SK-N-SH treated with all-trans-retinoic acid at 6 μM for 48 hours (cell line): ENCODE results near the gene UNCX.

Experiments
- ARNTL ChIP-seq: fragments of 450-650 bp; formaldehyde crosslinking; IDR thresholded peaks from 2 replicates; pipeline ENCODE4 v1.5.0; 2020; ENCODE audit warnings: low read depth, mild to moderate bottlenecking, moderate library complexity, borderline replicate concordance
- CSDC2 ChIP-seq: fragments of 250-450 bp; sonication (Bioruptor Pico); IDR thresholded peaks from 2 replicates; pipeline ENCODE4 v1.5.0; 2020; ENCODE audit warnings: mild to moderate bottlenecking, moderate library complexity
- ESRRG ChIP-seq: fragments of 250-450 bp; sonication (Bioruptor Pico); IDR thresholded peaks from 2 replicates; pipeline ENCODE4 v1.6.1; 2021; ENCODE audit warnings: mild to moderate bottlenecking
- RARB ChIP-seq: fragments of 250-450 bp; sonication (Bioruptor Pico); IDR thresholded peaks from 2 replicates; pipeline ENCODE4 v1.8.0; 2021; ENCODE audit warnings: mild to moderate bottlenecking, moderate library complexity
- TCF4 ChIP-seq: fragments of 250-450 bp; sonication (Bioruptor Pico); IDR thresholded peaks from 2 replicates; pipeline ENCODE4 v1.8.0; 2021; ENCODE audit warnings: mild to moderate bottlenecking, moderate library complexity, borderline replicate concordance
- TOX ChIP-seq: fragments of 250-450 bp; sonication (Bioruptor Pico); IDR thresholded peaks from 2 replicates; pipeline ENCODE4 v1.8.0; 2021; ENCODE audit warnings: mild to moderate bottlenecking, moderate library complexity, borderline replicate concordance
- ZC3H10 ChIP-seq: fragments of 250-450 bp; sonication (Bioruptor Pico); IDR thresholded peaks from 2 replicates; pipeline ENCODE4 v1.5.1; 2021; ENCODE audit warnings: mild to moderate bottlenecking, moderate library complexity
- ZFP3 ChIP-seq: fragments of 250-450 bp; sonication (Bioruptor Pico); IDR thresholded peaks from 2 replicates; pipeline ENCODE4 v1.5.0; 2020; ENCODE audit warnings: mild to moderate bottlenecking, moderate library complexity
- ZFP30 ChIP-seq: fragments of 450-650 bp; formaldehyde crosslinking; IDR thresholded peaks from 2 replicates; pipeline ENCODE4 v1.5.0; 2022; ENCODE audit warnings: mild to moderate bottlenecking, moderate library complexity
- ZNF565 ChIP-seq: fragments of 450-650 bp; formaldehyde crosslinking; conservative IDR thresholded peaks from 2 replicates; pipeline ENCODE4 v1.5.0; 2020; ENCODE audit warnings: low read depth, mild to moderate bottlenecking, moderate library complexity
- ZNF70 ChIP-seq: fragments of 450-650 bp; formaldehyde crosslinking; IDR thresholded peaks from 2 replicates; pipeline ENCODE4 v1.5.0; 2020; ENCODE audit warnings: mild to moderate bottlenecking, moderate library complexity
- ZNF8 ChIP-seq: fragments of 450-650 bp; formaldehyde crosslinking; IDR thresholded peaks from 2 replicates; pipeline ENCODE4 v1.5.0; 2020; ENCODE audit warnings: mild to moderate bottlenecking, moderate library complexity
- TF ChIP-seq, protein P1 (sequence below): fragments of 250-450 bp; sonication (Bioruptor Pico); IDR thresholded peaks from 2 replicates; pipeline ENCODE4 v1.5.0; 2020; ENCODE audit warnings: mild to moderate bottlenecking, moderate library complexity

DNA sequence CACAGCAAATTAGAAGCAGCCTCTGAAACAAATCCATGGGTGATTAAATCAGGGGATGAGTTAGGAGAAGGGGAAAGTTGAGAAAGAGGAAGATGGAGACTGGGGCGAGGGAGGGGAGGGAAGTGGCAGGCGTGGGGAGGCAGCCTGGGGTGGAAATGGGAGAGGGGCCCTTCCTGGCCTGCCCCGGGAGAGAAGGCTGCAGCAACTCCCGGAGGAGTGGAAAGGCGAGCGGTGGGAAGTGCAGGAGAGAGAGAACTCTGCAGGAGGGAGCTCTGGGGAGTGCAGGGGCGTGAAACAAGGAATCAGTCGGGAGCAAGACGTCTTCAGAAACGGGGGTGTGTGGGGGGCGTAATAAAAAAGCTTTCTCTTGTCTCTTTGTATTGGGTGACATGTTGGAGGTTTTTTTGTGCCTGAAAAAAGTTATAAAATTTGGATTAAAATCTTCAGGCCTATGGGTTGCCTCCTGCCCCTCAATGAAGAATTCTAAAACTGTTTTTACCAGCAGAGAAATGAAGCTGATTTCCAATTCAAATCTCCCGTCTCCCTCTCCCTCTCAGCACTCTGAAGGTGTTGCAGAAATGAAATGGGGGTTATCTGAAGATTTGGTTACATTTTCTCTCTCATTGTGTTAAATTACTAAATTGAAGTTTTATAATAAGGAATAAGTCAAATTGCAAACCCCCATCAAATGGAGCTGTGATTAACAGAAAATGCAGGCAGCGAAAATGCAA is 4.7 kb upstream of the UNCX start:
- no peak for TF ChIP-seq TCF4 (CRISPR knock-in tag)
- TF ChIP-seq ARNTL (CRISPR knock-in tag), result no peak
- TF ChIP-seq RARB (CRISPR knock-in tag), result no peak
- TF ChIP-seq ESRRG (CRISPR knock-in tag), result no peak
- TF ChIP-seq, protein P1, sequence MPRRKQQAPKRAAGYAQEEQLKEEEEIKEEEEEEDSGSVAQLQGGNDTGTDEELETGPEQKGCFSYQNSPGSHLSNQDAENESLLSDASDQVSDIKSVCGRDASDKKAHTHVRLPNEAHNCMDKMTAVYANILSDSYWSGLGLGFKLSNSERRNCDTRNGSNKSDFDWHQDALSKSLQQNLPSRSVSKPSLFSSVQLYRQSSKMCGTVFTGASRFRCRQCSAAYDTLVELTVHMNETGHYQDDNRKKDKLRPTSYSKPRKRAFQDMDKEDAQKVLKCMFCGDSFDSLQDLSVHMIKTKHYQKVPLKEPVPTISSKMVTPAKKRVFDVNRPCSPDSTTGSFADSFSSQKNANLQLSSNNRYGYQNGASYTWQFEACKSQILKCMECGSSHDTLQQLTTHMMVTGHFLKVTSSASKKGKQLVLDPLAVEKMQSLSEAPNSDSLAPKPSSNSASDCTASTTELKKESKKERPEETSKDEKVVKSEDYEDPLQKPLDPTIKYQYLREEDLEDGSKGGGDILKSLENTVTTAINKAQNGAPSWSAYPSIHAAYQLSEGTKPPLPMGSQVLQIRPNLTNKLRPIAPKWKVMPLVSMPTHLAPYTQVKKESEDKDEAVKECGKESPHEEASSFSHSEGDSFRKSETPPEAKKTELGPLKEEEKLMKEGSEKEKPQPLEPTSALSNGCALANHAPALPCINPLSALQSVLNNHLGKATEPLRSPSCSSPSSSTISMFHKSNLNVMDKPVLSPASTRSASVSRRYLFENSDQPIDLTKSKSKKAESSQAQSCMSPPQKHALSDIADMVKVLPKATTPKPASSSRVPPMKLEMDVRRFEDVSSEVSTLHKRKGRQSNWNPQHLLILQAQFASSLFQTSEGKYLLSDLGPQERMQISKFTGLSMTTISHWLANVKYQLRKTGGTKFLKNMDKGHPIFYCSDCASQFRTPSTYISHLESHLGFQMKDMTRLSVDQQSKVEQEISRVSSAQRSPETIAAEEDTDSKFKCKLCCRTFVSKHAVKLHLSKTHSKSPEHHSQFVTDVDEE (CRISPR knock-in tag), result no peak
- TF ChIP-seq TOX, result no peak
- no peak for TF ChIP-seq ZFP30
- no peak for TF ChIP-seq ZC3H10 (CRISPR knock-in tag)
- no peak for TF ChIP-seq ZNF8 (CRISPR knock-in tag)
- TF ChIP-seq ZFP3 (CRISPR knock-in tag), result no peak
- no peak for TF ChIP-seq ZNF565 (CRISPR knock-in tag)
- no peak for TF ChIP-seq ZNF70 (CRISPR knock-in tag)
- no peak for TF ChIP-seq CSDC2
